GM12874 (cell line): Measurements from ENCODE around the gene FGF4.

Experiments used
- TF ChIP-seq, protein P1 (sequence below): IDR thresholded peaks from 2 replicates; pipeline ENCODE4 v1.5.1; 2011; ENCODE audit warnings: low read depth, mild to moderate bottlenecking, control low read depth, low read length, moderate library complexity; ENCODE audit not compliant: insufficient read depth

FGF4 gene

DNA sequence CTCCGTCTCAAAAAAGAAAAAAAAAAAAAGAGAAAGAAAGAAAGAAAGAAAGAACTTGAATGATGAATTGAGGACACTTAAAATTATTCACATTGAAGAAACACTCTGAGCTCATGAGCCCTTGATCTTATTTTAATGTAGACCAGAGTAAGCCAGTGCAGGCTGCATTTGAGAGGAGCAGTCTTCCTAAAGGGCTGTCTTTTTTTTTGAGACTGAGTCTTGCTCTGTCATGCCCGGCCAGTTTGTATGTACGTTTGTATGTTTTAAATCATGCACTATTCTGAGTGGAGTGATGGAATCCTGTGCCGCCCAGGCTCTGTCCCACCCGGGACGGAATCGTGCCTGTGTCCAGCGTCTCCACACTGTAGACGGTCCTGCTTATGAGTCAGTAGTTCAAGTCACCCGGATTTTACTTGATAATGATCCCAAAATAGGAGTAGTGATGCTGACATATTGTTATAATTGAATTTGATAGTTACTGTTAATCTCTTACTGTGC is 9.6 kb downstream of the FGF4 start:
- TF ChIP-seq, protein P1, sequence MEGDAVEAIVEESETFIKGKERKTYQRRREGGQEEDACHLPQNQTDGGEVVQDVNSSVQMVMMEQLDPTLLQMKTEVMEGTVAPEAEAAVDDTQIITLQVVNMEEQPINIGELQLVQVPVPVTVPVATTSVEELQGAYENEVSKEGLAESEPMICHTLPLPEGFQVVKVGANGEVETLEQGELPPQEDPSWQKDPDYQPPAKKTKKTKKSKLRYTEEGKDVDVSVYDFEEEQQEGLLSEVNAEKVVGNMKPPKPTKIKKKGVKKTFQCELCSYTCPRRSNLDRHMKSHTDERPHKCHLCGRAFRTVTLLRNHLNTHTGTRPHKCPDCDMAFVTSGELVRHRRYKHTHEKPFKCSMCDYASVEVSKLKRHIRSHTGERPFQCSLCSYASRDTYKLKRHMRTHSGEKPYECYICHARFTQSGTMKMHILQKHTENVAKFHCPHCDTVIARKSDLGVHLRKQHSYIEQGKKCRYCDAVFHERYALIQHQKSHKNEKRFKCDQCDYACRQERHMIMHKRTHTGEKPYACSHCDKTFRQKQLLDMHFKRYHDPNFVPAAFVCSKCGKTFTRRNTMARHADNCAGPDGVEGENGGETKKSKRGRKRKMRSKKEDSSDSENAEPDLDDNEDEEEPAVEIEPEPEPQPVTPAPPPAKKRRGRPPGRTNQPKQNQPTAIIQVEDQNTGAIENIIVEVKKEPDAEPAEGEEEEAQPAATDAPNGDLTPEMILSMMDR, result no peak

DNA sequence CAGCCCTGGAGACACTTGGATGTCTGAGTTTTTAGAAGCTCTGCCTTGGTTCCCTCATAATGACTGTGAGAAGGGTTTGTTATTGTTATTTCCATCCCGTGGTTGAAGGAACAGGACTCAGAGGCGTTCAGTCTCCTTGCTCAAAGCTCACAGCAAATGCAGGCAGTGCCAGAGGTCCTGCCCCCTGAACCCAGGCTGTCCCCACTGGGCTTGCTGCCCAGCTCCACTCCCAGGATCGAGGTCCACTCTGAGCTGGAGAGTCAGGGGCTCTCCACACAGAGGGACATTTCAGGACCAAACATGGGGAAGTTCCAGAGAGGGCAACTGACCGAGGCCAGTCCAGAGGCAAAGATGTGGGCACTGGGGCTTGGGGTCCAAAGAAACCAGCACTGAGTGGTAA is 14.8 kb downstream of the FGF4 start:
- TF ChIP-seq, protein P1, result no peak

DNA sequence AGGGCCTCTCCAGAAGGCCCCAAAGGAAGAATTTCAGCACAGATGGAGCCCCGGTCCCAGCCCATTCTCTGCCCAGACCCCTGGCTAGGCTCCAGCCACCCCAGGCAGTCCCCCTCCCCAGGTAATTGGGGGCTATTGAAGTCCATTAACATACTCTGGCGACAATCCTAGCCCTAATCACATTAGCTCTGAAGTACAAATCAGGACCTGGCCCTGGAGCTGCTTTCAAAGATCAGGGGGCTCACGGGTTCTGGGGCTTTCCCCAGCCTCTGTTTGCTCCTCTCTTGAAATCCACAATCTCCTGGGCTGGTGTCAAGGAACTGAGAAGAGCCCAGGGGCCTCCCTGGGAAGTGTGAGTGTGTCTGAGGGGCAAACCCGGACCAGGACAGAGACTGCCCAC is 22.3 kb downstream of the FGF4 start:
- TF ChIP-seq, protein P1, result no peak

DNA sequence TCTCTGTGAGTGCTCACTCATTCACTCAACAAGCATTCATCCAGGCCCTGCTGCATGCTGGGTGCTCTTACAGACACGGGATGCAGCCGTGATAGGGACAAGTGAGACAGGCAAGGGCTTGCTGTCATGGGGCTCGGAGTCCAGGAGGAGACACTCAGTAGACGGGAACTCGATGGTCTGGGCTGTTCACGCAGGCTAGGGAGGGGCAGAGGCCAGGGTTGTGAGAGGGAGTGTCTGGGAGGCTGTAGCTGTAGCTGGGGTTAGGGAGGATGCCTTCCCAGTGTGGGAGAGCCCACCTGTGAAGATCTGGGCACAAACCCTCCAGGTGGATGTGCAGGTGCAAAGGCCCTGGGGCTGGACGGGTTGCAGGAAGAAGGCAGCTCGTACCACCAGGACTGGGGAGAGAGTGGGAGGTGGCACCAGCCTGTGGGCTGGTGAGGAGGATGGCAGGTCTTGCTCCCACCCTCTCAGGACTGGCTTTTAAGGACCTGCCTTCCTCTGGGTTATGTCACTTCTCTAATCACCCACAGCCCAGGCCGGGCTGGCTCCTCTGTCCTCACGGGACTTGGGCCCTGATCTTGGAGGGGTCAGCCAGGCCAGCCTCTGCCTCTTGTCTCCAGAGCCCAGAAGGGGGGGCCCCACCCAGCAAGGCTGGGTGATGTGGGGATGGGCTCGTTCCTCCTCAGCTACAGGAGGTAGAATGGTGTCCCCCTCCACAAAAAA is 24.1 kb downstream of the FGF4 start:
- TF ChIP-seq, protein P1, result no peak

DNA sequence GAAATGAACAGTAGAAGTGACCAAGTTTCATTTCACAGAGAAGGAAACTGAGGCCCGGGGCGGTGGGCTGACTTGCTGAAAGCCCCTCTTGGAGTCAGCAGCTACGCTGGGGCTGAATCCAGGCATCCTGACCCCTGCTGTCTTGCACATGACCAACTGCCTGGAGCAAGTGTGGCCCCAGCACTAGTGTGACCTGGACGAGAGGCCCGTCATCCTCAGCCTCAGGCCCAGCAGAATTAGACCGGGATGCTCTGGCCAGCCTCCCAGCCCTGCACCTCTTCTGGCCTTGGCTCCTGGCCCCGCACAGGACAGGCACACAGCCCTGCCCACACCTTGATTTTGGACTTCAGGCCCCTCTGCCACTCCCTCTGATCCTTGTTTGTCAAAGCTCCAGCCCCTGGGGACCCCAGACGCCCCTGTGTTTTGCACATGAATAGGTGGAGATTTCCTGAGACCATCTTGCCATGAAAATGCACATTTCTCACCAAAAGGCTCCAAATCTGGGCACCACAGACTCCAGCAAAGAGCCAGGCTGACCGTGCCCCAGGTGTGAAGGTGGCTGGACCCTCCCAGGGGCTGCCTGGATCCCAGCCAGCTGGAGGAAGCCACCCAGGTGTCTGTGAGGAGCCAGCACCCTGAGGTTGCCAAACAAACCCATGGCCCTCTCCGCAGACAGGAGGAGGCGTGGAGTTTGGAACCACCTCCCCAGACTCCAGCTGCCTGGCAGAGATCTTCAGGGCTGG is 24.9 kb downstream of the FGF4 start:
- TF ChIP-seq, protein P1, result no peak

DNA sequence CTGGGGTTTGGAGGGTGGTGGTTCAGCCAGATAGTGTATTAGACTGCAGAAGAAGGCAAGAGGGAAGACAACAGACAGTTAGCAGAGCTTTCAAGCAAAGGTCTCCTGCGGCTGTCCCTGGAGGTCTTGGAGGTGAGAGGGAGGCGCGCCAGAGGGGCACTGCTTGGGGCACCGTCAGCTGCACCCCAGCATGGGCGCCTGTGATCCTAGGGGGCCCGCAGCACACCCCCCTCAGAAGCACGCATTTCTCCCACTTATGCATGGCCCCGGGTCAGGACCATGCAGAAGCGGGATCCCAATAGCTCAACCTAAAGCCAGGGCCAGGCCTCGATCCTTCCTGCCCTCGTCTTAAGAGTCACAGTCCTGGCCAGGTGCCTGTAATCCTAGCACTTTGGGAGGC is 26.5 kb downstream of the FGF4 start:
- TF ChIP-seq, protein P1, result no peak

DNA sequence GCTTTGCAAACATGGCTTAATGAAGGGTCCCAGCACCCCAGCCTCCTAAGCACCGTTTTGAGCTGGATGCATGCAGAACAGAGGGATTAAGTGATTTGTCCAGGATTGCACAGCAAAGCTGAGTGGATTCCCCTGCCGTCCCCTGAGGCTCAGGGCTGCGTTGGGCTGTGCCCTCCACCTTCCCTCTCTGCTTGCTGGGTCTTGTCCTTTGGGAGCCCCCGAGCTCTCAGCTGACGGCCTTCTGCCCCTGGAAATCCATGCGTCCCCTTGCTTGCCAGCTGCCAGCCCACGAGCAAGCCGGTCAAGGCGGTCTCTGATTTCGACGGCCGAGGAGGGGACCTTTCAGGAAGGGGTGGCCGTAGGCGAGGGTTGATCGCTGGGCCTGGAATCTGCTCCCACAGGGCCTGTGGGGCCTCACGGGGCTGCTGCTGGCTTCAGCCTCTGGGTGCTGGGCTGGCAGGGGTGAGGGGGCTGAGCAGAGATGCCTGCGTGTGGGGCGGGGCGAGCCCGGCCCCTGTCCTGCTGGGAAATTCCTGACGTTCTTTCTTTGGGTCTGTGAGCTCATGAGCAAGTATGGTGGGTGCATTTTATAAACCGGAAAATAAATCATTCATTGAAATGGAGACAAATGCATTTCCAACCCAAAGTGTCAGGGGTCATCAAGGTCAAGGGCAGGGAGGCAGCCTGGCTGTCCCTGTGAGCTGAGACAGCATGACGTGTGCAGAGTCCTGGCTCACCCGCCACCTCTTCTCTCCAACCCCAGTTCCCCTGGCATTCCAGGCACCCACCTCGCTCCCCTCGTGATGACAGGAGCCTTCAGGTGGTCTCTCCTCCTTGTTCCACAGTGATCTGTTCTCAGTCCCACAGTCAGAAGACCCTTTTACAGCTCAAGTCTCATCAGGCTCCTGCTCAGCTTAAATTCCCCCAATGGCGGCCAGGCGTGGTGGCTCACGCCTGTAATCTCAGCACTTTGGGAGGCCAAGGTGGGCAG is 28.1 kb downstream of the FGF4 start:
- TF ChIP-seq, protein P1, result no peak
